Caco-2 (cell line): ENCODE measurements around the gene YY2. TPM values are rescaled to one million over a fixed set of nuclear protein-coding genes. Genes with fewer than 3 reads are reported as not detected.
A peak's percentile ranks its signal among the peaks of the same experiment; 100 is the strongest.
"Not testable (repeated sequence)": the region's sequence is repeated elsewhere in the genome, so short reads cannot be mapped to it uniquely, and the experiment has no call there.

Experiments
- BruUV-seq: library from RNA; stranded (reverse); fragments of 400-500 nt; replicated peaks from 2 replicates; lab custom pipeline; 2021; lab: Mats Ljungman, UMichigan
- CTCF ChIA-PET: fragments of 300-600 bp; sonication (Branson Sonifier 250); formaldehyde crosslinking; loops from one replicate; lab custom pipeline; 2022; ENCODE audit warnings: antibody characterized with exemption; lab: Charles Lee
- POLR2A ChIA-PET: fragments of 300-600 bp; sonication (Branson Sonifier 250); formaldehyde crosslinking; loops from one replicate; lab custom pipeline; 2022; ENCODE audit warnings: antibody characterized with exemption; lab: Charles Lee
- DNase-seq, 2 experiments: peaks; one replicate each; pipeline versions ENCODE4 v3.0.0 to v3.0.0-alpha.2; 2020 to 2022
- H3K27me3 ChIP-seq: replicated peaks from 2 replicates; pipeline ENCODE4 v1.6.0; 2011; ENCODE audit warnings: low read length; ENCODE audit not compliant: control insufficient read depth, insufficient read depth
- H3K36me3 ChIP-seq: 2 replicates; pipeline ENCODE4 v1.5.1; 2011; ENCODE audit warnings: low read length; ENCODE audit not compliant: control insufficient read depth, insufficient read depth
- H3K4me1 ChIP-seq: fragments of 250-450 bp; sonication (Bioruptor Pico); 2 replicates; pipeline ENCODE4 v1.5.1; 2020; ENCODE audit warnings: mild to moderate bottlenecking
- H3K4me3 ChIP-seq: 2 replicates; pipeline ENCODE4 v1.5.1; 2011; ENCODE audit warnings: low read depth, mild to moderate bottlenecking, control low read depth, low read length
- H3K9me3 ChIP-seq: fragments of 250-450 bp; sonication (Bioruptor Pico); 2 replicates; pipeline ENCODE4 v1.5.1; 2020; ENCODE audit warnings: mild to moderate bottlenecking, moderate library complexity
- H3K27ac Mint-ChIP-seq: one replicate; pipeline ENCODE4 v1.8.0; 2022; ENCODE audit warnings: mixed read lengths; ENCODE audit not compliant: unreplicated experiment
- H3K27me3 Mint-ChIP-seq: one replicate; pipeline ENCODE4 v1.8.0; 2022; ENCODE audit warnings: mixed read lengths; ENCODE audit not compliant: insufficient read depth, unreplicated experiment
- H3K36me3 Mint-ChIP-seq: one replicate; pipeline ENCODE4 v1.8.0; 2022; ENCODE audit warnings: mild to moderate bottlenecking, mixed read lengths; ENCODE audit not compliant: insufficient read depth, unreplicated experiment
- H3K4me1 Mint-ChIP-seq: one replicate; pipeline ENCODE4 v1.8.0; 2022; ENCODE audit warnings: low read depth, mixed read lengths; ENCODE audit not compliant: unreplicated experiment
- H3K4me3 Mint-ChIP-seq: one replicate; pipeline ENCODE4 v1.8.0; 2022; ENCODE audit warnings: mild to moderate bottlenecking, moderate library complexity, mixed read lengths; ENCODE audit not compliant: unreplicated experiment
- H3K9me3 Mint-ChIP-seq: one replicate; pipeline ENCODE4 v1.8.0; 2022; ENCODE audit warnings: mixed read lengths; ENCODE audit not compliant: unreplicated experiment
- CTCF ChIP-seq, 2 experiments: fragments of 200-600 bp in 1 of 2; IDR thresholded peaks; 1 replicate in 1 of 2; 2 replicates in 1 of 2; pipeline versions ENCODE4 v1.5.1 to v1.8.0; 2011 to 2022; ENCODE audit warnings: antibody characterized with exemption in 1 of 2, control low read depth in 1 of 2, inconsistent platforms in 1 of 2, low read depth in 1 of 2, low read length in 1 of 2, mild to moderate bottlenecking in 1 of 2, moderate library complexity in 1 of 2; ENCODE audit not compliant: insufficient read depth in 1 of 2, severe bottlenecking in 1 of 2, unreplicated experiment in 1 of 2
- intact Hi-C: fragments of 100-400 bp; cut with micrococcal nuclease; formaldehyde crosslinking; loops from one replicate; pipeline ENCODE4 v1.10.0; 2022; ENCODE audit not compliant: unreplicated experiment
- total RNA-seq: library from RNA; stranded (reverse); gene quantifications from 2 replicates; pipeline ENCODE4 v1.2.3, GENCODE V29; 2022

YY2 gene
- total RNA-seq, 1 experiment from 2014 or later: 3.9 TPM

GRCh38 chrX:21812628-21813027 lies 43.2 kb upstream of the YY2 start:
- H3K4me1 Mint-ChIP-seq: peaks cover 19% of the 10 kb centered on the region
- TF ChIP-seq CTCF (IDR thresholded peaks at IDR 0.05; ENCODE audit: insufficient read depth in 1 of 2, low read depth in 1 of 2, low read length in 1 of 2, severe bottlenecking in 1 of 2, unreplicated experiment in 1 of 2): no peak
- no peak overlapping the region for H3K4me3 Mint-ChIP-seq
- Histone ChIP-seq H3K27me3 (no peaks in the 10 kb centered on the region), H3K4me1 (peaks cover 18% of the 10 kb centered on the region), H3K36me3 (no peaks in the 10 kb centered on the region), H3K4me3 (no peak overlapping the region), H3K9me3 (no peaks in the 10 kb centered on the region)
- H3K27me3 Mint-ChIP-seq: no peaks in the 10 kb centered on the region
- DNase-seq: no peak
- no TSS peak for BruUV-seq
- ChIA-PET POLR2A (no interaction called here), CTCF (no interaction called here)
- no peaks in the 10 kb centered on the region for H3K36me3 Mint-ChIP-seq
- H3K27ac Mint-ChIP-seq: peak overlapping the region; percentile 32
- intact Hi-C loops: no loop called here
- peaks cover 20% of the 10 kb centered on the region for H3K9me3 Mint-ChIP-seq

- Histone ChIP-seq H3K27me3 (no peaks in the 10 kb centered on the region), H3K36me3 (no peaks in the 10 kb centered on the region), H3K9me3 (no peaks in the 10 kb centered on the region), H3K4me1 (peaks cover 18% of the 10 kb centered on the region), H3K4me3 (no peak overlapping the region)
- no TSS peak for BruUV-seq
- intact Hi-C loops: no loop called here
- DNase-seq: peak in 1 of 2 experiments; percentile 4
- no peak for TF ChIP-seq CTCF (IDR thresholded peaks at IDR 0.05; ENCODE audit: insufficient read depth in 1 of 2, low read depth in 1 of 2, low read length in 1 of 2, severe bottlenecking in 1 of 2, unreplicated experiment in 1 of 2)
- Mint-ChIP-seq H3K4me1 (peaks cover 19% of the 10 kb centered on the region), H3K27ac (peak overlapping the region; percentile 69), H3K27me3 (no peaks in the 10 kb centered on the region), H3K4me3 (no peak overlapping the region), H3K9me3 (peaks cover 20% of the 10 kb centered on the region), H3K36me3 (no peaks in the 10 kb centered on the region)
- CTCF ChIA-PET: no interaction called here
- POLR2A ChIA-PET: no interaction called here
Measured at GRCh38 chrX:21813612-21814368, 42.0 kb upstream of the YY2 start.

- no peak for DNase-seq
- Histone ChIP-seq H3K27me3 (no peaks in the 10 kb centered on the region), H3K9me3 (no peaks in the 10 kb centered on the region), H3K4me1 (peaks cover 18% of the 10 kb centered on the region), H3K4me3 (no peak overlapping the region), H3K36me3 (no peaks in the 10 kb centered on the region)
- Mint-ChIP-seq H3K27me3 (no peaks in the 10 kb centered on the region), H3K4me1 (peaks cover 19% of the 10 kb centered on the region), H3K27ac (no peak overlapping the region), H3K36me3 (no peaks in the 10 kb centered on the region), H3K9me3 (peaks cover 17% of the 10 kb centered on the region), H3K4me3 (no peak overlapping the region)
- TF ChIP-seq CTCF (IDR thresholded peaks at IDR 0.05; ENCODE audit: insufficient read depth in 1 of 2, low read depth in 1 of 2, low read length in 1 of 2, severe bottlenecking in 1 of 2, unreplicated experiment in 1 of 2): no peak
- ChIA-PET POLR2A (no interaction called here), CTCF (no interaction called here)
- intact Hi-C loops: no loop called here
- BruUV-seq: no TSS peak
Measured at GRCh38 chrX:21816136-21816535, 39.7 kb upstream of the YY2 start.

DNA sequence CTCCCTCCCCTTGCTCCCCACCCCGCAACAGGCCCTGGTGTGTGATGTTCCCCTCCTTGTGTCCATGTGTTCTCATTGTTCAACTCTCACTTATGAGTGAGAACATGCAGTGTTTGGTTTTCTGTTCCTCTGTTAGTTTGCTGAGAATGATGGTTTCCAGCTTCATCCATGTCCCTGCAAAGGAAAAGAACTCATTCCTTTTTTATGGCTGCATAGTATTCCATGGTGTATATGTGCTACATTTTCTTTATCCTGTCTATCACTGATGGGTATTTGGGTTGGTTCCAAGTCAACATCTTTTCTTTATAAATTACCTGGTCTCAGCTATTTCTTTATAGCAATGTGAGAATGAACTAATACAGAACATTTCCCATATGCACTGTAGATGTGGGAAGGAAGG lies 35.6 kb upstream of the YY2 start:
- DNase-seq, BruUV-seq, H3K4me1 ChIP-seq, H3K4me3 Mint-ChIP-seq, H3K9me3 Mint-ChIP-seq, H3K4me1 Mint-ChIP-seq, H3K27me3 ChIP-seq, CTCF ChIA-PET, POLR2A ChIA-PET, H3K36me3 Mint-ChIP-seq, H3K4me3 ChIP-seq, H3K9me3 ChIP-seq, H3K27me3 Mint-ChIP-seq, H3K36me3 ChIP-seq, intact Hi-C loops, H3K27ac Mint-ChIP-seq: not testable (repeated sequence)
